OCI-LY3 (cell line): ENCODE measurements around the gene COL27A1.

ENCODE experiments used
- CTCF ChIP-seq: fragments of 200-600, 300-600 bp; sonication (generic); IDR thresholded peaks from 2 replicates; pipeline ENCODE4 v1.5.1; 2014; ENCODE audit warnings: antibody characterized with exemption, low read length, low read depth
- EZH2phosphoT487 ChIP-seq: fragments of 200-600 bp; shearing (Covaris generic); IDR thresholded peaks from 2 replicates; pipeline ENCODE4 v1.6.1; 2018; ENCODE audit warnings: antibody characterized with exemption, mixed run types, low read depth

GRCh38 chr9:114110180-114110579, 45.2 kb upstream of the COL27A1 start:
- TF ChIP-seq CTCF (no peak), EZH2phosphoT487 (no peak)
